Panc1 (cell line): ENCODE measurements around the gene FADS2. TPM values are rescaled to one million over a fixed set of nuclear protein-coding genes. Genes with fewer than 3 reads are reported as not detected.

Source experiments
- ATAC-seq: fragments of 200-7000 bp; cut with Tn5 transposase; 2 replicates; pipeline ENCODE4 v1.9.1; 2020; ENCODE audit warnings: mild to moderate bottlenecking, moderate library complexity
- BruUV-seq: library from RNA; stranded (reverse); fragments of 400-500 nt; replicated peaks from 2 replicates; lab custom pipeline; 2021; lab: Mats Ljungman, UMichigan
- CTCF ChIA-PET: fragments of 300-600 bp; sonication (Branson Sonifier 250); formaldehyde crosslinking; loops from one replicate; lab custom pipeline; 2022; ENCODE audit warnings: antibody characterized with exemption; lab: Charles Lee
- POLR2A ChIA-PET: fragments of 300-600 bp; sonication (Branson Sonifier 250); formaldehyde crosslinking; loops from one replicate; lab custom pipeline; 2022; ENCODE audit warnings: antibody characterized with exemption; lab: Charles Lee
- DNase-seq: peaks from one replicate; pipeline ENCODE4 v3.0.0-alpha.2; 2010; ENCODE audit warnings: low read depth, low spot score
- H3K27ac ChIP-seq: 2 replicates; pipeline ENCODE4 v1.5.1; 2011; ENCODE audit warnings: mild to moderate bottlenecking, low read length, inconsistent platforms
- H3K27me3 ChIP-seq: fragments of 200-500 bp; sonication (Bioruptor generic); 2 replicates; pipeline ENCODE4 v1.6.0; 2014; ENCODE audit warnings: low read length, inconsistent platforms; ENCODE audit not compliant: control insufficient read depth, insufficient read depth
- H3K36me3 ChIP-seq: fragments of 200-500 bp; sonication (Bioruptor generic); 2 replicates; pipeline ENCODE4 v1.5.1; 2014; ENCODE audit warnings: inconsistent platforms, mild to moderate bottlenecking, low read length, moderate library complexity; ENCODE audit not compliant: control insufficient read depth, insufficient read depth
- H3K4me1 ChIP-seq: 2 replicates; pipeline ENCODE4 v1.5.1; 2011; ENCODE audit warnings: inconsistent platforms, mild to moderate bottlenecking, low read length, moderate library complexity; ENCODE audit not compliant: control insufficient read depth, insufficient read depth
- H3K4me3 ChIP-seq, 2 experiments: 2 replicates each; pipeline ENCODE4 v1.5.1; 2011 to 2012; ENCODE audit warnings: low read depth in 2 of 2, low read length in 2 of 2, mild to moderate bottlenecking in 2 of 2, inconsistent platforms in 1 of 2, moderate library complexity in 1 of 2
- H3K9me3 ChIP-seq: fragments of 200-500 bp; sonication (Bioruptor generic); 2 replicates; pipeline ENCODE4 v1.5.1; 2014; ENCODE audit warnings: low read depth, mild to moderate bottlenecking, inconsistent platforms, low read length, moderate library complexity; ENCODE audit not compliant: control insufficient read depth, insufficient read depth
- POLR2AphosphoS5 ChIP-seq: IDR thresholded peaks from 2 replicates; pipeline ENCODE4 v1.6.1; 2012; ENCODE audit warnings: mild to moderate bottlenecking, low read depth, low read length, moderate library complexity
- REST ChIP-seq, 2 experiments: IDR thresholded peaks; 2 replicates each; pipeline ENCODE4 v1.6.1; 2011 to 2012; ENCODE audit warnings: low read depth in 2 of 2, control low read depth in 1 of 2, low read length in 1 of 2, mild to moderate bottlenecking in 1 of 2, moderate library complexity in 1 of 2; ENCODE audit not compliant: insufficient read depth in 1 of 2
- SIN3A ChIP-seq: IDR thresholded peaks from 2 replicates; pipeline ENCODE4 v1.6.1; 2012; ENCODE audit warnings: low read depth, mild to moderate bottlenecking, low read length, moderate library complexity, borderline replicate concordance; ENCODE audit not compliant: insufficient read depth
- TCF7L2 ChIP-seq: IDR thresholded peaks from 2 replicates; pipeline ENCODE4 v1.6.1; 2011; ENCODE audit warnings: mild to moderate bottlenecking, low read depth, low read length, inconsistent platforms
- in situ Hi-C: cut with HindIII; loops from 2 replicates; pipeline ENCODE4 v1.10.0; 2016; ENCODE audit warnings: low sequenced_read_pairs, low pct_unique_long_range_greater_than_20kb
- intact Hi-C: fragments of 100-400 bp; cut with micrococcal nuclease; formaldehyde crosslinking; loops from one replicate; pipeline ENCODE4 v1.10.0; 2022; ENCODE audit not compliant: unreplicated experiment
- total RNA-seq: library from RNA; stranded (reverse); gene quantifications from one replicate; pipeline ENCODE4 v1.2.1, GENCODE V29; 2021; ENCODE audit not compliant: unreplicated experiment
- TF ChIP-seq, protein P1 (sequence below): fragments of 450-650 bp; IDR thresholded peaks from 2 replicates; pipeline ENCODE4 v1.5.1; 2017; ENCODE audit warnings: mild to moderate bottlenecking

FADS2 gene
- total RNA-seq, 1 experiment from 2014 or later = 679 TPM

- POLR2A ChIA-PET = no interaction called here
- H3K4me3 ChIP-seq = no peak overlapping the region
- ATAC-seq (no peak), DNase-seq (no peak)
- no peaks in the 10 kb centered on the region for H3K9me3 ChIP-seq
- intact Hi-C loops = no loop called here
- no peaks in the 10 kb centered on the region for H3K36me3 ChIP-seq
- in situ Hi-C loops = no loop called here
- BruUV-seq = no TSS peak
- CTCF ChIA-PET = interaction anchor here (0.6 to 1.2 kb wide), 2 partner anchors 9 to 36 kb away, joined by 3 read pairs; no protein-coding TSS in a partner anchor
- no peaks in the 10 kb centered on the region for H3K4me1 ChIP-seq
- TF ChIP-seq TCF7L2 = no peak
- no peak overlapping the region for H3K27ac ChIP-seq
- no peaks in the 10 kb centered on the region for H3K27me3 ChIP-seq
These were observed 44.2 kb upstream of the FADS2 start for GRCh38 chr11:61783717-61784505.

GRCh38 chr11:61784506-61784805, 43.6 kb upstream of the FADS2 start:
- CTCF ChIA-PET = interaction anchor here (0.6 to 1.2 kb wide), 2 partner anchors 9 to 37 kb away, joined by 3 read pairs; no protein-coding TSS in a partner anchor
- TF ChIP-seq SIN3A = no peak
- no peak for TF ChIP-seq POLR2AphosphoS5
- TF ChIP-seq, protein P1, sequence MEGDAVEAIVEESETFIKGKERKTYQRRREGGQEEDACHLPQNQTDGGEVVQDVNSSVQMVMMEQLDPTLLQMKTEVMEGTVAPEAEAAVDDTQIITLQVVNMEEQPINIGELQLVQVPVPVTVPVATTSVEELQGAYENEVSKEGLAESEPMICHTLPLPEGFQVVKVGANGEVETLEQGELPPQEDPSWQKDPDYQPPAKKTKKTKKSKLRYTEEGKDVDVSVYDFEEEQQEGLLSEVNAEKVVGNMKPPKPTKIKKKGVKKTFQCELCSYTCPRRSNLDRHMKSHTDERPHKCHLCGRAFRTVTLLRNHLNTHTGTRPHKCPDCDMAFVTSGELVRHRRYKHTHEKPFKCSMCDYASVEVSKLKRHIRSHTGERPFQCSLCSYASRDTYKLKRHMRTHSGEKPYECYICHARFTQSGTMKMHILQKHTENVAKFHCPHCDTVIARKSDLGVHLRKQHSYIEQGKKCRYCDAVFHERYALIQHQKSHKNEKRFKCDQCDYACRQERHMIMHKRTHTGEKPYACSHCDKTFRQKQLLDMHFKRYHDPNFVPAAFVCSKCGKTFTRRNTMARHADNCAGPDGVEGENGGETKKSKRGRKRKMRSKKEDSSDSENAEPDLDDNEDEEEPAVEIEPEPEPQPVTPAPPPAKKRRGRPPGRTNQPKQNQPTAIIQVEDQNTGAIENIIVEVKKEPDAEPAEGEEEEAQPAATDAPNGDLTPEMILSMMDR = no peak
- TF ChIP-seq TCF7L2 = no peak
- no peak for TF ChIP-seq REST (IDR thresholded peaks at IDR 0.05; ENCODE audit: insufficient read depth in 1 of 2, low read depth in 2 of 2, low read length in 1 of 2)
- DNase-seq = no peak
- ATAC-seq = no peak
- Histone ChIP-seq H3K36me3 (peaks cover under 1% of the 10 kb centered on the region; the same call in 1 of the 2 replicates), H3K9me3 (no peaks in the 10 kb centered on the region), H3K27me3 (no peaks in the 10 kb centered on the region), H3K4me1 (no peaks in the 10 kb centered on the region), H3K4me3 (no peak overlapping the region), H3K27ac (no peak overlapping the region)
- no TSS peak for BruUV-seq
- intact Hi-C loops (no loop called here), in situ Hi-C loops (no loop called here)
- POLR2A ChIA-PET = no interaction called here
